Small intestine (tissue), 7 donors: ENCODE results near the gene HYAL4. TPM values are rescaled to one million over a fixed set of nuclear protein-coding genes. Genes with fewer than 3 reads are reported as not detected.
"Not testable (repeated sequence)": the region's sequence is repeated elsewhere in the genome, so short reads cannot be mapped to it uniquely, and the experiment has no call there.

Source experiments
- DNase-seq, 2 donors: peaks; one replicate each; pipeline versions ENCODE4 v3.0.0 to v3.0.0-alpha.2; 2013
- FAIRE-seq: peaks from 2 replicates; lab custom pipeline; 2012; peaks lifted over from hg19 to GRCh38; lab: Jason Lieb, UNC
- H3K27ac ChIP-seq, 3 donors: one replicate each; pipeline ENCODE4 v1.5.1; 2013; ENCODE audit warnings: low read length in 2 of 3, mild to moderate bottlenecking in 2 of 3, control low read depth in 1 of 3, inconsistent platforms in 1 of 3, low read depth in 1 of 3, moderate library complexity in 1 of 3
- H3K27me3 ChIP-seq, 3 donors: one replicate each; pipeline ENCODE4 v1.6.1; 2013; ENCODE audit warnings: low read length in 3 of 3, inconsistent platforms in 1 of 3; ENCODE audit not compliant: control insufficient read depth in 3 of 3, insufficient read depth in 3 of 3
- H3K36me3 ChIP-seq, 3 donors: one replicate each; pipeline ENCODE4 v1.6.1; 2013; ENCODE audit warnings: low read length in 3 of 3, inconsistent platforms in 1 of 3, low read depth in 1 of 3, mild to moderate bottlenecking in 1 of 3, moderate library complexity in 1 of 3; ENCODE audit not compliant: control insufficient read depth in 3 of 3, insufficient read depth in 2 of 3
- H3K4me1 ChIP-seq, 3 donors: one replicate each; pipeline ENCODE4 v1.6.1; 2013; ENCODE audit warnings: low read length in 2 of 3, inconsistent platforms in 1 of 3, low read depth in 1 of 3, mild to moderate bottlenecking in 1 of 3, moderate library complexity in 1 of 3; ENCODE audit not compliant: control insufficient read depth in 3 of 3, insufficient read depth in 2 of 3
- H3K4me3 ChIP-seq, 3 donors: one replicate each; pipeline ENCODE4 v1.5.1; 2013; ENCODE audit warnings: low read length in 3 of 3, control low read depth in 1 of 3, inconsistent platforms in 1 of 3, low read depth in 1 of 3, mild to moderate bottlenecking in 1 of 3, moderate library complexity in 1 of 3
- H3K9me3 ChIP-seq, 2 donors: one replicate each; pipeline ENCODE4 v1.6.1; 2013; ENCODE audit warnings: low read depth in 1 of 2, low read length in 1 of 2; ENCODE audit not compliant: control insufficient read depth in 2 of 2, insufficient read depth in 1 of 2
- WGBS, 3 donors: extraction: QIAGEN DNeasy Blood & Tissue Kit; methylation state at CpG; one replicate each; pipeline ENCODE4 v1.1.7; 2013; 5-methylcytosine and 5-hydroxymethylcytosine counted together
- polyA plus RNA-seq, 4 donors: library from polyadenylated mRNA; stranded (reverse) in 3 of 4; unstranded in 1 of 4; fragments of 200-250 nt in 3 of 4; fragments of 120-200 nt in 1 of 4; gene quantifications; one replicate each; pipeline versions ENCODE4 v1.2.1 to v1.2.3, GENCODE V29; 2013
- donor health status: healthy with polysubstance abuse.
- donor health status: control.
- donor health status: control.
- donor health status: Bipolar disorder and iron deficiency.
- donor health status: healthy.

The HYAL4 gene
- polyA plus RNA-seq, 4 donors = 0.01 TPM; not detected in 3

GRCh38 chr7:123894753-123895152 lies 49.8 kb downstream of the HYAL4 start:
- DNase-seq, H3K36me3 ChIP-seq, H3K27me3 ChIP-seq, H3K27ac ChIP-seq, H3K4me3 ChIP-seq, H3K4me1 ChIP-seq, FAIRE-seq: not testable (repeated sequence)
- peaks cover 0 to 13% of the 10 kb centered on the region in 2 donors for H3K9me3 ChIP-seq
- 91 to 94% (median 92%) methylated on average over 8 to 10 of the region's 10 CpGs for WGBS, 3 donors

DNA sequence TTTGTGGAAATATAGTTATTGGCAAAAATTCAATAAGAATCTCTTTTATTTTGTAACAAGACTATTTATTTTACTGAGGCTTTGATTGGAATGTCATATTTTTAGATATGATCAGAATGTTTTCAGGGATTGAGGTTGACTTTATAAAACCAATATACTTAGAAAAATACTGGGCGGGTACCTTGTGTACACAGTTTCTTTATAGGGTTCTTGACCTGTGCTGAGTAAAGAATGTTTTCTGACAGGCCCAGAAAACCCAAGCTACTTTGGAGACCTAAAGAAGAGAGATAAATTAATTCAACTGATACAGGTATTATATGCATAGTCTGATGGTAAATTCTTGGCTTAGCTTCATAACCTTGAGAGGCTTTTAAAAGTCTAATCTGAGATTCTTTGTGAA lies 56.1 kb downstream of the HYAL4 start:
- peaks cover 0 to 7% of the 10 kb centered on the region in 2 donors for H3K9me3 ChIP-seq
- H3K36me3 ChIP-seq = no peaks in the 10 kb centered on the region
- H3K4me1 ChIP-seq = no peaks in the 10 kb centered on the region
- no peak overlapping the region for H3K27ac ChIP-seq
- FAIRE-seq (no peak), DNase-seq (no peak)
- H3K4me3 ChIP-seq = no peak overlapping the region
- H3K27me3 ChIP-seq = no peaks in the 10 kb centered on the region
- 71 to 88% (median 81%) methylated on average over 1 of the region's 1 CpG for WGBS, 3 donors

DNA sequence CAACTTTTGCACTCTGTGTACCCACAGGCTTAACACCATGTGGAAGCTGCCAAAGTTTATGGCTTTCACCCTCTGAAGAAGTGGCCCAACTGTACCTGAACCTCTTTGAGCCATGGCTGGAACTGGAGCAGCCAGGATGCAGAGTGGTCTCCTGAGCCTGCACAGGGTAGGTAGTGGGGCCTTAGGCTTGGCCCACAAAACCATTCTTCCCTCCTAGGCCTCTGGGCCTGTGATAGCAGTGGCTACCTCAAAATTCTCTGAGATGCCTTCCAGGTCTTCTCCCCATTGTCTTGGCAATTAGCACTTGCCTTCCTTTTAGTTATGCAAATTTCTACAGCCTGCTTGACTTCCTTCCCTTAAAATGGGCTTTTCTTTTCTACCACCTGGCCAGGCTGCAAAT lies 60.7 kb downstream of the HYAL4 start:
- no peak overlapping the region for H3K4me3 ChIP-seq
- H3K9me3 ChIP-seq = peaks cover 0 to 7% of the 10 kb centered on the region in 2 donors
- H3K36me3 ChIP-seq = no peaks in the 10 kb centered on the region
- H3K27me3 ChIP-seq = no peaks in the 10 kb centered on the region
- DNase-seq (no peak), FAIRE-seq (no peak)
- no peak overlapping the region for H3K27ac ChIP-seq
- no peaks in the 10 kb centered on the region for H3K4me1 ChIP-seq

GRCh38 chr7:123916240-123916724 lies 71.3 kb downstream of the HYAL4 start:
- WGBS, 3 donors = 8 to 24% (median 21%) methylated on average over 2 of the region's 2 CpGs
- peak; percentile 81 to 82 for DNase-seq
- no peak for FAIRE-seq

DNA sequence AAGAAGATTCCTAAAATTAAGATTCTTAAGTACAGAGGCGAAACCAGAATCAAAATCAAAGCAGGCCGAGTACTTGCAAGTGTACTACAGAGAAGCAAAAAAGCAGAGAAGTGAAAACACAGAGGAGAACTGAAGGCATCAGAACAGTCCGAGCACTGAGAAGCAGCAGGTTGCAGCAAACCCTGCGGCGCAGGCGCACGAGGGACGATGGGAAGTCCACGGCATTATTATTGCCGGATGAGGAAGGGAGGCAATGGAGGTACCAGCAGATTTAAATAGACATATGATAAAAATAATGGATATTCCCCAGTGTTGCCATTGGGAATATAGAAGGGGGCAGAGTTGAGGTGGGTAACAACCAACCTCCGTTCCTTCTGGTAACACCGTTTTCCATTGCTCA lies 72.9 kb downstream of the HYAL4 start:
- Histone ChIP-seq H3K27ac (no peak overlapping the region), H3K36me3 (no peaks in the 10 kb centered on the region), H3K4me1 (peaks cover 0 to 9% (median 0%) of the 10 kb centered on the region in 3 donors), H3K4me3 (no peak overlapping the region), H3K9me3 (no peaks in the 10 kb centered on the region), H3K27me3 (no peaks in the 10 kb centered on the region)
- DNase-seq (no peak), FAIRE-seq (no peak)
- WGBS, 3 donors = 92 to 96% (median 94%) methylated on average over 12 of the region's 12 CpGs

More at GRCh38 chr7:123916240-123916724, 71.3 kb downstream of the HYAL4 start:
- H3K9me3 ChIP-seq = no peaks in the 10 kb centered on the region
- no peaks in the 10 kb centered on the region for H3K36me3 ChIP-seq
- peak overlapping the region in 1 of 3 donors; percentile 60 for H3K27ac ChIP-seq
- no peaks in the 10 kb centered on the region for H3K27me3 ChIP-seq
- peaks cover 0 to 6% (median 0%) of the 10 kb centered on the region in 3 donors for H3K4me1 ChIP-seq
- no peak overlapping the region for H3K4me3 ChIP-seq

DNA sequence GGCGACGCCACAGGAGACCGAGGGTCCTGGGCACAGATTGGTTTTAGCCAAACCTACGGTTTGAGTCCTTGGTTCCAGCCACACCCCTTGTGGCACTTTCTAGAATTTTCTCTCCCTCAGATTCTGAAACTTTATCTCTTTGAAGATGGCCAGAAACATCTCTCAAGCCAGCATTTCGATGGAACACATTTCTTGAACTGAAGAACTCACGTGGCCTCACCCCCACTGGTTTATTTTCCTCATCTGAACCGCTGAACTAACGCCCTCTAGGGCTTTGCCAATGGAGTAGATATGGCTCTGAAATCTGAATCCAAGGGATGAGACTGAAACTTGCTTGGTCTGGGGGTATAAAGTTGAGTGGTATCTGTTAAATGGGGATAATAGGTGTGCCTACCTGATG lies 73.3 kb downstream of the HYAL4 start:
- Histone ChIP-seq H3K27me3 (no peaks in the 10 kb centered on the region), H3K4me1 (peaks cover 0 to 9% (median 0%) of the 10 kb centered on the region in 3 donors), H3K4me3 (no peak overlapping the region), H3K9me3 (no peaks in the 10 kb centered on the region), H3K36me3 (no peaks in the 10 kb centered on the region), H3K27ac (no peak overlapping the region)
- DNase-seq (no peak), FAIRE-seq (no peak)
- WGBS, 3 donors = 87 to 95% (median 90%) methylated on average over 8 of the region's 8 CpGs

- WGBS, 3 donors = 79 to 88% (median 86%) methylated on average over 4 of the region's 4 CpGs
- Histone ChIP-seq H3K9me3 (peaks cover 0 to 3% of the 10 kb centered on the region in 2 donors), H3K4me3 (no peak overlapping the region), H3K4me1 (peaks cover 0 to 23% (median 0%) of the 10 kb centered on the region in 3 donors), H3K27me3 (no peaks in the 10 kb centered on the region), H3K27ac (no peak overlapping the region), H3K36me3 (no peaks in the 10 kb centered on the region)
- no peak for DNase-seq
- no peak for FAIRE-seq
These were observed 78.6 kb downstream of the HYAL4 start for GRCh38 chr7:123923599-123923998.

DNA sequence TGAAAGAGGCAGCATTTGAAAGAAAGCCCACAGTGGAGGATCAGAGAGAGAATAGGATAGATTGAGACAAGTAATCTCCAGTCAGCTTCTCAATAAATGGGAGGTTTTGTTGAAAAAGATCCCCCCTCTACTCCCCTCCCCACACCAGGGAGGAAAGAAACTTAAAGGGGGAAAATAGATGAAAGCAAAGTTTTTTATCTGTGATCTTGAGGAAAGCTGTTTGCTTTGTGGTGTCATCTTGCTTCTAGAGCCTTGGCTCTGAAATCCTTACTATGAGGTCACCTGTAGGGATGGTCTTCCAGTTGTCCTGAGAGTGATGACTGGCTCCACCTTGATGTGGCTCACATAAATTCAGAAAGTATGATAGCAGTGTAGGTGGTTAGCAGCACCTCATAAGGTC lies 80.0 kb downstream of the HYAL4 start, which contains the start of gene SPAM1:
TSS of gene SPAM1 (plus strand) at position 301 of the 400 bp plus-strand sequence. CDS start 28,330 bp downstream, outside the sequence.
- Histone ChIP-seq H3K4me3 (no peak within 1 kb of the TSS), H3K36me3 (no peaks in the 10 kb centered on the region), H3K27ac (peak within 1 kb of the TSS in 1 of 3 donors; percentile 5), H3K27me3 (no peaks in the 10 kb centered on the region), H3K9me3 (peaks cover 0 to 3% of the 10 kb centered on the region in 2 donors), H3K4me1 (peaks cover 0 to 34% (median 5%) of the 10 kb centered on the region in 3 donors)
- FAIRE-seq (no peak), DNase-seq (no peak)
